Stimulated activated CD8-positive, alpha-beta memory T cell treated with anti-CD3 and anti-CD28 coated beads, Interleukin-15, amount 100 ng/mL, for 48 hours (primary cell): ENCODE data around the gene CRIP2.

ENCODE experiments used
- DNase-seq, 2 donors: peaks; one replicate each; pipeline ENCODE4 v3.0.0-alpha.2; 2020; ENCODE audit warnings: low read depth in 2 of 2

The CRIP2 gene

DNA sequence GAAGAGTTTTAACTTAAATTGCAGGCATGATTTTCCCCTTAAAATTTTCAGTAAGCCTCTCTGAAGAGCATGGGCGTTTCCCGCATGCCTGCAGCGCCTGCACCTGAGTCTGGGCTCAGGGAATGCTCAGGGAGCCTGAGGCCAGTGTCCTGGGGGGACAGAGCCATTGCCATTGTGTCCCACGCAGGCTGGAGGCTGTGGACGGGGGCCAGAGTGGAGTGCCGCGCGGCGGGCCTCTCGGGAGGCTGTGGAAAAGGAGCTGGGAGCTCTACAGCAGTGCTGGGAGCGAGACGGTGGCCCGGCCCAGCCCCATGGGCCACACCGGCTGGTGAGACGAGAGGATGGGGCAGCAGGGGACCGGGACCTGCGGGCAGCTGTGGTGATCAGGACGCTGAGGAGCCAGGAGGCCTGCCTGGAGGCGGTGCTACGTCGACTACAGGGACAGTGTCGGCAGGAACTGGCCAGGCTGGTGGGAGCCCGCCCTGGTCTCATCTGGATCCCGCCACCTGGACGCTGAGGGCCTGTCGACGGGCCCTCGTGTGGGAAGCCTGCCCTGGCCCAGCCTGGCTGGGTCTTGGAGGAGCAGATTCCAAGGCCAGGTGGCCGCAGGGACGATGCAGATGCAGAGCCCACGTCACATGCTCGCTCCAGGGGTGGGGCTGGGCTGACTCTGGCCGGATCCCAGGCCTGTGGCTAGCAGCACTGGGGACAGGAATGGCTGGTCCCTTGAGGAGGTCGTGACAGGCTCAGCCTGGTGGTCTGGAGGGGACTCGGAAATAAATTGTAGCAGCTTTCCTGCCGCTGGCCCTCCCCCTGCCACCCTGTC, 24.0 kb downstream of the CRIP2 start:
- no peak for DNase-seq

DNA sequence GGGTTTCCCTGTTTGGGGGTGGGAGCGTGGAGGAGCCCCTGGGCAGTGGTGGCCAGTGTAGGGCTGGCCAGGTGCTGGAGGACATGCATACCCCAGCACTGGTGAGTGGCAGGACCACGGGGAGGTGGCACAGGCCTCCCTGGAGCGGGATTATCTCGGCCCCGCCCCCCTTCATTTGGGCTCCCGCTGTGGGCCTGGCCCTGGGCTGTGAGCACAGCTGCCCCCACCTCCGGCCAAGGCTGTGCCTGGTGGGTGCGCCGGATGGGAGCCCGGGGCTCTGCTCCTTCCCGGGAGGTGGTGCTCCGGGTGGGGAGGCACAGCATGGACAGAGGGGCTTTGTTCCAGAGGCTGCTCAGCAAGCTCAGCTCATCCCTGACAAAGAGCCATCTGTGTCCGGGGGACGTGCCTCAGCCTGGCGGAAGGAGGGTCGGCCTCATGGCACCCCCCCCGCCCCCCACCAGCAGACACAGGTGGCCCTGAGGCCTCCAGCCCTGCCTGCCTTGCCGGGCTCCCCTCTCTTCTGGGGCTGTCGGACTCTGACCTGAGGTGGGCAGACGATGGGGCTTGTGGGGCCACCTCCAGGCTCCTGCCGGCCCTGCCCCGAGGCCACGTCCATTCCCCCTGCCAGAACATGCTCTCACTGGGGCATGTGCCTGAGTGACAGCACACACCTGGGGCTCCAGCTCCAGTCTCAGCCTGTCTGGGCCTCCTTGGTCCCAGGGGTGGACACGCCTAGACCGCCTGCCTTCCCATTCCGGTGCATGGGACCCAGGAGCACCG, 24.8 kb downstream of the CRIP2 start:
- DNase-seq = no peak

DNA sequence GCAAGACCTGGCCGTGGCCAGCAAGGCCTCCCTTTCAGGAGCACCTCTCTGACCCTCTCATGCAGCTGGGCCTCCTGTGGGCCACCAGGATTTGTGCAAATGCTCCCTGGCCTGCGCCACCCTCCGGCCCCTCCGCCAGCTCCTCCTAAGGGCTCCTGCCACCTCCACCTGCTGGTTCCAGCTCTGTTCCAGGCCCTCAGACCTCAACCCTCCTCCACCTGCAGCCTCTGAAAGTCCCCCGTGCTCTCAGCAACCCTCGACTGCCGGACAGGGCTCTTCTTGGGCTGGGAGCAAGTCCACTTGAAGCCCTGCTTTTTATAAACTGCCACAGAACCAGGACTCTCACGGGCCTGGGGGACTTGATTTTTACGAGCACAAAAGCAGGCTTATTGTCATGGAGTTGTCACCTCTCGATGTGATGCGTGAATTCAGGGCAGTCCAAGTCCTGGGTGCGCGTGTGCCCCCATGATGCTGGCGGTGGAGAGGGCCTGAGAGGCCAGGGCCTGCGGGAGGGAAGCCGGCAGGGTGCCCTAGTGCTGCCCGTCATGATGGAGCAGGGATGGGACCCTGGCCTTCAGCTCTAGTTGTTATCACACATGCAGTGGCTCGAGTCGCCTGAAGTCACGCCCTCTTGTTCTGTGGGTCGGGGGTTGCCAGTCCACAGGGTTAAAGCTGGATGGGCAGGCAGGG, 25.6 kb downstream of the CRIP2 start:
- no peak for DNase-seq

DNA sequence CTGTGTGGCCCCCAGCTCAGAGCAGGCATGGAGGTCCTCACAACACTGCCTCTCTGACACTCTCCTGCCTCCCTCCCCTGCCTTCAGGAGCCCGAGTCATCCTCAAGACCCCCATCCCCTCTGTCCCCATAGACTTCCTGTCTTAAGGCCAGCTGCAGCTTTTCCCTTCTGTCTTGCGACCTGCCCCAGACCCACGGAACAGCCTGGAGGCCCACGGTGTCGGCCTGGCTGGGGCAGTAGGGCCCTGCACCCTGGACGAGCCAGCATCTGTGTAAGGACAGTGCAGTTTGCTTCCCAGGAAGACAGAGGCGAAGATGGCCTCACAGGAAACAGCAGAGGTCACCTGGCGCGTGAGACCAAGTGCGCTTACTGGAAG, 26.1 kb downstream of the CRIP2 start:
- no peak for DNase-seq

DNA sequence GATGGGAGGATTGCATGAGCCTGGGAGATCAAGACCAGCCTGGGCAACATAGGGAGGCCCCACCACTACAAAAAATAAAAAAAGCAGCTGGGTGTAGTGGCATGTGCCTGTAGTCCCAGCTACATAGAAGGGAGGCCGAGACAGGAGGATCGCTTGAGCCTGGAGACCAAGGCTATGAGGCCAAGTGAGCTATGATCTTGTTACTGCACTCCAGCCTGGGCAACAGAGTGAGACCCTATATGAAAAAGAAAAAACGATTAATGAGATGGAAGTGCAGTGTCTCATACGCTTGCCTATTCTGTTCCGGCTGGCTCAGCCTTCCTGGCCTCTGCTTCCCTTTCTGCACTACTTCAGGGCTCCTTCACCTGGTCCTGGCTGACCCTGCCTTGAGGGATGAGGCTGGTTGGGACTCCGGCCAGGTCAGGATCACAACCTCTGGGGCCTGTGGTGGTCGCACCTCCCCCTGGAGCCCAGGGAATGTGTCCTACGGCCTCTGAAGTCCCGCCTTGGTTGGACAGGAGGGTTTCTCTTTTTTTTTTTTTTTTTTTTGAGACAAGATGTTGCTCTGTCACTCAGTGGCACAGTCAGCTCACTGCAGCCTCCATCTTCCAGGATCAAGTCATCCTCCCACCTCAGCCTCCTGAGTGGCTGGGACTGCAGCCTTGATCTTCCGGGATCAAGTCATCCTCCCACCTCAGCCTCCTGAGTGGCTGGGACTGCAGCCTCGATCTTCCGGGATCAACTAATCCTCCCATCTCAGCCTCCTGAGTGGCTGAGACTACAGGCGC, 27.1 kb downstream of the CRIP2 start:
- DNase-seq = no peak

DNA sequence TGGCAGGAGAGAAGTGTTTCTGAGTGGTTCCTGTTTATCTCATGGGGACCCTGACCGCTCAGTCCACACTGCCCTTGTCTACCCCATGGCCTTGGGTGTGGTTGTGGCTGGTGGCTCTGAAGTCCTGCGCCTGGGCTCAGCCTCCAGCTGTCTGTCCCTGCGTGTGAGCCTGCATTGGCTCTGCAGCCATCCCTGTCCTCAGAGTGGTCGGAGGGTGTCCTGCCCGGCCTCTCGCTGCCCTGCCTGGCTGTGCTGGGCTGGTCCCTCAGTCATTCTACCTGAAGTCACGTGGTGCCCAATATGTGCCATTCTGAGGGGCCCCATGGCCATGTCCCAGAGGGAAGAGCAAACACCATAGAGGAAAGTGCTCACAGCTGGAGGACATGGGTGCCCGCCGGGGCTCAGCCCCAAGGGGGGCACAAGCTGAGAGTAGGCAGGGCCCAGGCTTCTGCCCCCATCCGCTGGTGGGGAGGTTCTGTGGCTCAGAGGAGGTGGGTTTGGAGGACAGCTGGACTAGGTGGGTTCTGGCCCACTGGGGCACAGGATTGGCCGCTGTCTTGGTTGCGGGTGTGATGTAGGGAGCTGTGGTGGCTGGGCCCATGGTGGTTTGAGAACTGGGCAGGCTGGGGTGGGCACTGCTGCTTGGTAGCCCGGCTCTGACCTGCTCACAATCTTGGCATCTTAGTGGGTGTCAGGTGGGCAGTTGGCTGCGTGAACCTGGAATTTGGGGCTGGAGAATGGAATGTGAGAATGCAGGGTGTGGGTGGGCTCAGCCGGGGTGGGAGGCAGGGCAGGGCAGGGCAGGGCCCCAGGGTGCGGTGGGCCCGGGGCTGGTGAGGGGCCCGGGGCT, 28.1 kb downstream of the CRIP2 start:
- DNase-seq = no peak

DNA sequence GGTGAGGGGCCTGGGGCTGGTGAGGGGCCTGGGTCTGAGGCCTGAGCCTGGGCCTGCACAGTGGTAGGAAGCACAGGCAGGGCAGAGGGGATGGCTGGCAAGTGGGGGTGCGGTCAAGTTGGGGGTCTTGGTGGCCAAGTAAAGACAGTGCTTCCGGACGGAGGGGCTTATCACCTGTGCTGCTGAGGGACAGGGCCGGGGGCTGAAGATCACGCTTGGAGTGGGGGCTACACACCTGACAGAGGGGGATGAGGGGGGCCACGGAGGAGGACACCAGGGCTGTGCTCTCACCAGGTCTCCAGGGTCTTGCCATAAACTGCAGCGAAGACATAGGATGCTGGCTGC, 28.6 kb downstream of the CRIP2 start:
- DNase-seq = no peak

DNA sequence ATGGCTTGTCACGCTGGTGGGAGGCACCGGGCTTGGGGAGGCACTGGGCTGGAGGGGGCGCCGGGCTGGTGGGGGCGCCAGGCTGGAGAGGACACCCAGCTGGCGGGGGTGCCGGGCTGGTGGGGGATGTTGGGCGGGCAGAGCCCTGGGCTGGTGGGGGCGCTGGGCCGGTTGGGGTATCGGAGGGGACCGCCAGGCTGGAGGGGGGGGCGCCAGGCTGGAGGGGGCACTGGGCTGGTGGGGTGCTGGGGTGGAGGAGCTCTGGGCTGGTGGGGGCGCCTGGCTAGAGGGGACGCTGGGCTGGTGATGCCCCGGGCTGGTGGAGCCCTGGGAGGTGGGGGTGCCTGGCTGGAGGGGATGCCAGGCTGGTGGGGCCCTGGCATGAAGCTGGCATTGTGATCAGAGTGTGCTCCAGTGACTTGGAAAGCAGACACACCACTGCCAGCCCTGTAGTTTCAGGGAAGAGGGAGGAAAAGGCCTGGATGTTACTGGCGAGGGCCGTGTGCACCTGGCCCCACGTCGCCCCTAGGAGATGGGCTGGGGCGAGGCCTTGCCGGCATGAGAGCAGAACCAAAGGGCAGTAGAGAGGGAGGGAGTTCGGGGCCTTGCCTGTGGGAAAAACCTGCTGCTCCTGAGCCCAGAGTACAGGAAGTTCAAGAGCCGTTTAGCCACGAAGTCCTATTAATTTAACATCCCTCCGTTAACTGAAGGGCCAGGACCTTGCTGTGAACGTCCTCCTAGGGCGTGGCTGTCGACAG, 29.5 kb downstream of the CRIP2 start:
- no peak for DNase-seq

DNA sequence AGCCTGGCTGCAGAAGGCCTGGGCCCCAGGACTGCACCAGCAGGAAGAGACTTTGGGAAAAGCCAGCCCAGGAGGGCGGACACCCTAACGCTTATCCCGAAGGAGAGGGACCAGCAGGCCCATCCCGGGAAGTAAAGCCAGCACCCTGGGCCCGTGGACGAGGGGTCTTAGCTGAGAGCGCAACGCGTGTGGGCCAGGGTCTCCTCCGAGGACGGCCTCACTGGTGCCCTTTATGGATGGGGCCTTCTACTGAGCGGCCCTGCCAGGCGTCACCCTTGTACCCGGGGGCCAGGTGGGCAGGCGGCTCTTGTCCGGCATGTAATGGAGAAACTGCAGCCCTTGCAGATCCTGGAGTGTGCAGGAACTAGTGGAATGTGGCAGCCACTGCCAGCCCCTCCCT, 30.5 kb downstream of the CRIP2 start:
- DNase-seq = no peak

DNA sequence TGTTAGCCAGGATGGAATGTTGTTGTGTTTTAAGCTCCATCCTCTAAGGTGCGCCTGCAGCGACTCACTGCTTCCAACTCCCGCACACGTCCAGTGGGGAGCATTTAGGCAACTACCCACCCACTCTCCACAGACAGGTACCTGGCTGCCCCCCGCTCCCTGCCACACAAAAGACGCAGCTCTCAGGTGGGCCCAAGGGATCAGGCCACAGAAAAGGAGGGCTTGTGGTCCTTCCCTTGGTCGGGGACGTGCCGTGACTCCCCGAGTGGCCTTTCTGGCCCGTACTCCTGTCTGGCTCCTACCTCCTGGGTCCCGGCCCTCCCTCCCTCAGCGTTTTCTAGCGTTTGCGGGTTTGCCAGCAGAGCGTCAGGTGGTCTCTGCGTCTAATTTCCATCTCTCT, 32.6 kb downstream of the CRIP2 start:
- no peak for DNase-seq

DNA sequence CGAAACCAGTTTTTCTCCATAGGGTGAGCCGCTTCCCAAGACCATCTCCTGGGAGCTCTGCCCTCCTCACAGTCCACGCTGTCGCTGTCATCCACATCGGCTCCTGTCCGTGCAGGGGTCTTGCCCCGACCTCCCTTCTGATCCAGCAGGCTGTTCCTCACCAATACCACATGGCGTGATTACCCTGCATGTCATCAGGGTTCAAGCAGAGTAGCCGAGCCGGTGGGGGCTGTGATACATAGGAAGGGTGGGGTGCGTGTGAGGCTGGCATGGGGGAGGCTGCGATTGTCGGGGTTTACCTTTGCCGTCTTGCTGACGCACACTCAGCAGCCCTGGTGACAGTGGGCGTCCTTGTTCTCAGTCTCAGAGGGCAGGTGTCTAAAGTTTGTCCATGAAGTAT, 33.4 kb downstream of the CRIP2 start:
- no peak for DNase-seq

DNA sequence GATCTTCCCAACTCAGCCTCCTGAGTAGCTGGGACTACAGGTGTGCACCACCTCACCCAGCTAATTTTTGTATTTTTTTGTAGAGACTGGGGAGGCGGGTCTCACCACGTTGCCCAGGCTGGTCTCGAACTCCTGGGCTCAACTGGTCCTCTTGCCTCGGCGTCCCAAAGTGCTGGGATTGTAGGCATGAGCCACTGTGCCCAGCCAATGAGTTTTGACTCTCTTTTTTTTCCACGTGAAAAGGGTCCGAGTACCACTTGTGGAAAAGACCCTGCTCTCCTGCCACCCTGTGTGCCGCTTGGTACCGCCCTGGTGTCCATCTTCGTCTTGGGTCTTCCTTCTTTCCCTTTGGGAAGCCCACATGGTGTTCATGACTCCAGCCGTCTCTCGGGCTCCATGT, 34.0 kb downstream of the CRIP2 start:
- no peak for DNase-seq

DNA sequence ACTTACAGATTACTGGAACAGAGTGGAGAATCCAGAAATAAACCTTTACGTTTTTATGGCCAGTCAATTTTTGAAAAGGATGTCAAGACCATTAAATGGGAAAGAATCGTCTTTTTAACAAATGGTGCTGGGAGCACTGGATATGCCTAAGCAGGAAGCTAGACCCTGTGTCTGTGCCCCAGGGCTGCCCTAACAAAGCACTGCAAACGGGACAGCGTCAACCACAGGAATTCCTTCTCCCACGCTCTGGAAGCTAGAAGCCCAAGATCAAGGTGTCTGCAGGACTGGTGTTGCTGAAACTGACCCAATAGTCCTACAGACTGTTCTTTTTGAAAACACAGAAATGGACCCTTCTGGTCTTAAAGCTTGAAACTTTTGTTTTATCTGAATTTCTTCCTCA, 42.5 kb downstream of the CRIP2 start:
- no peak for DNase-seq

DNA sequence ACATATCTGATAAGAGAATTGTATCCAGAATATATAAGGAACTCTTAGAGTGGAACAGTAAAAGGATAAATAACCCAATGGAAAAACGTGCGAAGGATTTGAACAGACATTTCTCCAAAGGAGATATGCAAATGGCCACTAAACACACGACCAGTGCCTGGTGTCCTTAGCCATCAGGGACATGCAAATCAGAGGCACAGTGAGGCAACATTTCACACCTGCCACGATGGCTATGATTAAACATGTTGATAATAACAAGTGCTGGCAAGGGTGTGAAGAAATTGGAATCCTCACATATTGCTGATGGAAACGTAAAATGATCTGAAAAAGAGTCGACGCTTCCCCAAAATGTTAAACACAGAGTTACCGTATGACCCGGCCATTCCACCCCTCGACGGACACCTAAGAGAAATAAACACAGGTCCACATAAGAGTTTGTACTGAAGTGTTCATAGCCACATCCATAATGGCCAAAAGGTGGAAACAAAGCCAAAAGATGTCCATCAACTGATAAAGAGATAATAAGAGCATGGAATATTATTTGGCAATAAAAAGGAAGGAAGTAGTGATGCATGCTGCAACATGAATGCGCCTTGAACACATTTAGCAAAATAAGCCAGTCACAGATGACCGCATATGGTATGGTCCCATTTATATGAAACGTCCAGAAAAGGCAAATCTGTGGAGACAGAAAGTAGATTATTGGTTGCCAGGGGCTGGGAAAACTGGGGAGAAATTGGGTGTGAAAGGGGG, 45.5 kb downstream of the CRIP2 start:
- DNase-seq = no peak

DNA sequence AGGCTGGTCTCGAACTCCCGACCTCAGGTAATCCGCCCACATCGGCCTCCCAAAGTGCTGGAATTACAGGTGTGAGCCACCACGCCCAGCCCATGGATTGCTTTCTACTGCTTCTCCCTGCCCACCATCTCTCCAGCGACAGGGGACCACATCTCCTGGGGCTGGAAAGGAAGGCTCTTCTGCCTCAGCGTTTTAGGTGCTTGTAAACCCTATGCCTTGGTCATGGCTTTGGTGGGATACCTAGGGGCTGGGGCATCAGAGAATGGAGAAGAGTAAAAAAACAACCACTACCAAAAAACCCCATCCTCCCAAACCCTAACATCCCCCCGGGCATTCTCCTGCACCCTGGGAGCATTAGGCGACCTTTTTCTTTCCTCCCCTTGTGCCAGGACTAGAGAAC, 50.7 kb downstream of the CRIP2 start:
- DNase-seq = no peak

DNA sequence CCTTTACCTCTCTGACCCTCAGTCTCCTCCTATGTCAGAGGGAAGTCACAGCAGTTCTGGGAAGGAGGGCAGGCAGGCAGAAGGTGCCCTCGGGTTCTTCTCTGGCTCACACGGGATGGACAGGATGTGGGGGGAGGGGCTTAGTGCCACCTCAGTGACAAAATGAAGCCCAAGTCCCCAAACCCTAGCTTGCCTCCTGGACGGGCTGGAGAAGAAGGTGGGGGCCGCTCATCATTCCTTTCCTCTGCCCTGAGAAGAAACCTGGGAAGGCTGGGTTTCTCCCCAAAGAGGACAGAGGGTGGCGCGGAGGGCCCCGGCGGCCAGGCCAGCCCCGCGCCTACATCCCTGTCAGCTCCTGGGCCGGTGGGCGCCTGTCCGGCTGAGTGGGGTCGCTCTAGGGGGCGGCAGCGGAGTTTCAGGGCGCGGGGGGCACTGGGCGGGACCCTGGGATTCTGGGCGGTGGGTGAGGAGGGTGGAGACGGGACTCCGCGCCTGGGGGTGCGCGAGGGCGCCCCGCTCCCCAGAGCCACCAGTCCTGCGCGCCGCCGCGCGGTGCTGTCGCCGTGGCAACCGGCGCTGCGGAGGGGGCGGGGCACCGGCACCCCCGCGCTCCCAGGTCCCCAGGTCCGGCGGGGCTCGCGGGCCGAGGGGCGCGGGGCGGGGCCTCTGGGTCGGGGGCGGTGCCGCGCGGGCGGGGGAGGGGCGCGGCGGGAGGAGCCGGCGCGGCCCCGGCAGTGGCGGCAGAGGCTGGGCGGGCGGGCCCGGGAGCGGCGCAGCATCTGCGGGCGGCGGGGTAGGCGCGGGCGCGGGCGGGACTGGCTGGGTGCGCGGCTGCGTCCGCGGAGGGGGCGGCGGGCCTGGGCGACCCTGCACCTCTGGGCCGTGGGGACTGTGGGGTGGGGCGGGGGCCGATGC, 51.5 kb downstream of the CRIP2 start, which contains the start of gene TMEM121:
Gene TMEM121 (plus strand): TSS at position 723 of the 915 bp plus-strand sequence. CDS start 2,252 bp downstream, outside the sequence.
- no peak for DNase-seq

DNA sequence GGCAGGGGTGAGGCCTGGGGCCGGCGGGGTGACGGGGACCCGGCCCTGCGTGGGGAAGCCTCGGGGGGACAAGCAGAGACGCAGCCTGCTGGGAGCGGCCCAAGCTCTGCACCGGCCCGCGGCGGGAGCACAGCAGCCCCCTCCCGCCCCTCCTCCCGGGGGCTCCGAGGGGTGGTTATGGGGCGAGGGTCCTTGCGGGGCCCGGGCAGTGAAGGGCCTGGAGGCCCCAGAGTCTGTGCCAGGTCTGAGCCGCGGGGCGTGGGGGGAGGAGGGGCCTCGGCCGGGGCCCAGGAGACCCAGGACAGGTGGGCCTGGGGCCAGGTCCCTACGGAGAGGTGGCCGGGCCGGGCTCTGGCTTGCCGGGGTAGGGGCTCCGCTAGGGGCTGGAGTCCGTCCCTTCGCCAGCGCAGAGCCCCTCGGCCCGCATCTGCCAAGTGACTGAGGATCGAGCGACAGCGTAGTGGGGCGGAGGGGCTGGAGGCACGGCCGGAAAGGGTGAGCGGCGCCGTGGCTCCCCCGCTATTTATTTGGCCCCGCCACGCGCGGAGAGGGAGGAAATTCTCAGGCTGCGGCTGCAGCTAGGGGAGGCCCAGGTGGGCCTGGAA, 52.3 kb downstream of the CRIP2 start:
- no peak for DNase-seq

DNA sequence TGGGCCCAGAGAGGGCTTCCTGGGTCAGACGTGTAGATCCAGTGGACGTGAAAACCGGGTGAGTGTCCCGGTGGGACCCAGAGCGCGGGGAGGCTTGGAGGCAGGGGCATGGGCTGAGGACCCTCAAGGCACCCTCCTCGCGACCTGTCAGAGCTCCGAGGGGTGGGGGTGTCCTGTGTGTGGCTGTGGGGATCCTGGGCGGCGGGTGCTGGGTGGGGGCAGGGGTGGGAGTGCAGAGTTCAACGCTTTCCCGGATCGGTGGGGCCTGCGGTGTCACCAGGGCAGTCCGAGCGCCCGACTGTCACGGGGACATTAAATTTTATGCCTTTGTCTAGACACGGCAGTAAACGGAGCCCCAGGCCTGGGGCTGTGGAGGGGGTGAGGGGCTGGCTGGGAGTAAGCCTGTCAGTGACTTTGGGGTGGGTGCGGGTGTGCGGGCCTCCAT, 52.8 kb downstream of the CRIP2 start:
- DNase-seq = no peak
